Neural cell (in vitro differentiated cells): ENCODE measurements around the gene HEATR9. TPM values are rescaled to one million over a fixed set of nuclear protein-coding genes. Genes with fewer than 3 reads are reported as not detected.

Source experiments
- H2AFZ ChIP-seq: fragments of 200-600, 300-800 bp; sonication (generic), shearing (Covaris generic); 2 replicates; pipeline ENCODE4 v1.6.0; 2014; ENCODE audit warnings: low read depth, mild to moderate bottlenecking, antibody characterized with exemption, low read length, moderate library complexity
- H3F3A ChIP-seq: fragments of 200-600 bp; shearing (Covaris generic); 2 replicates; pipeline ENCODE4 v1.6.1; 2016; ENCODE audit warnings: mild to moderate bottlenecking, moderate library complexity, mixed read lengths, antibody characterized with exemption, low read length; ENCODE audit not compliant: insufficient read depth, poor library complexity, severe bottlenecking
- H3K27ac ChIP-seq: fragments of 200-600, 300-800 bp; sonication (generic), shearing (Covaris generic); 2 replicates; pipeline ENCODE4 v1.5.1; 2014; ENCODE audit warnings: mild to moderate bottlenecking, low read length, moderate library complexity
- H3K27me3 ChIP-seq: fragments of 300-800, 200-600 bp; sonication (generic), shearing (Covaris generic); 2 replicates; pipeline ENCODE4 v1.6.0; 2014; ENCODE audit warnings: mild to moderate bottlenecking, low read depth, low read length, moderate library complexity; ENCODE audit not compliant: insufficient read depth
- H3K36me3 ChIP-seq: fragments of 300-800, 200-600 bp; sonication (generic), shearing (Covaris generic); 2 replicates; pipeline ENCODE4 v1.5.1; 2014; ENCODE audit warnings: mild to moderate bottlenecking, antibody characterized with exemption, low read length, moderate library complexity; ENCODE audit not compliant: insufficient read depth
- H3K4me2 ChIP-seq: fragments of 300-800, 200-600 bp; sonication (generic), shearing (Covaris generic); 2 replicates; pipeline ENCODE4 v1.6.0; 2014; ENCODE audit warnings: mild to moderate bottlenecking, low read length
- H3K4me3 ChIP-seq: fragments of 300-800, 200-600 bp; sonication (generic), shearing (Covaris generic); 2 replicates; pipeline ENCODE4 v1.5.1; 2014; ENCODE audit warnings: mild to moderate bottlenecking, low read length, moderate library complexity
- H3K79me2 ChIP-seq: fragments of 200-600 bp; shearing (Covaris generic); replicated peaks from 2 replicates; pipeline ENCODE4 v1.6.0; 2014; ENCODE audit warnings: mild to moderate bottlenecking, low read length, moderate library complexity; ENCODE audit not compliant: insufficient read depth
- H3K9ac ChIP-seq: fragments of 300-800, 200-600 bp; sonication (generic), shearing (Covaris generic); 2 replicates; pipeline ENCODE4 v1.6.1; 2016; ENCODE audit warnings: mild to moderate bottlenecking, low read length, mixed read lengths
- H3K9me2 ChIP-seq: fragments of 200-600 bp; shearing (Covaris generic); 2 replicates; pipeline ENCODE4 v1.6.1; 2016; ENCODE audit warnings: mild to moderate bottlenecking, low read length, mixed read lengths; ENCODE audit not compliant: insufficient read depth
- H3K9me3 ChIP-seq: fragments of 200-600, 300-800 bp; sonication (generic), shearing (Covaris generic); 2 replicates; pipeline ENCODE4 v1.6.1; 2016; ENCODE audit warnings: mild to moderate bottlenecking, mixed run types, low read length, moderate library complexity, mixed read lengths
- H4K20me1 ChIP-seq: fragments of 200-600 bp; shearing (Covaris generic); 2 replicates; pipeline ENCODE4 v1.6.1; 2016; ENCODE audit warnings: mild to moderate bottlenecking, mixed run types; ENCODE audit not compliant: insufficient read depth
- CTCF ChIP-seq: fragments of 450-650 bp; IDR thresholded peaks from 2 replicates; pipeline ENCODE4 v1.5.1; 2014; ENCODE audit warnings: antibody characterized with exemption, mild to moderate bottlenecking, moderate library complexity; ENCODE audit not compliant: poor library complexity, severe bottlenecking
- EP300 ChIP-seq: fragments of 450-650 bp; conservative IDR thresholded peaks from 2 replicates; pipeline ENCODE4 v1.6.1; 2014; ENCODE audit warnings: antibody characterized with exemption, mild to moderate bottlenecking, moderate library complexity; ENCODE audit not compliant: poor library complexity, severe bottlenecking
- EZH2 ChIP-seq: fragments of 200-600, 300-800 bp; shearing (Covaris generic), sonication (generic); IDR thresholded peaks from 2 replicates; pipeline ENCODE4 v1.6.1; 2014; ENCODE audit warnings: antibody characterized with exemption, low read length, borderline replicate concordance, mild to moderate bottlenecking; ENCODE audit not compliant: insufficient read depth, poor library complexity, severe bottlenecking
- MXI1 ChIP-seq: fragments of 450-650 bp; conservative IDR thresholded peaks from 2 replicates; pipeline ENCODE4 v1.6.1; 2014; ENCODE audit warnings: antibody characterized with exemption, mild to moderate bottlenecking; ENCODE audit not compliant: poor library complexity, severe bottlenecking
- POLR2AphosphoS5 ChIP-seq: IDR thresholded peaks from 2 replicates; pipeline ENCODE4 v1.6.1; 2012
- RAD21 ChIP-seq: fragments of 450-650 bp; conservative IDR thresholded peaks from 2 replicates; pipeline ENCODE4 v1.6.1; 2014; ENCODE audit warnings: antibody characterized with exemption, mild to moderate bottlenecking, moderate library complexity
- REST ChIP-seq: IDR thresholded peaks from 2 replicates; pipeline ENCODE4 v1.6.1; 2012; ENCODE audit warnings: borderline replicate concordance
- SMC3 ChIP-seq: fragments of 450-650 bp; conservative IDR thresholded peaks from 2 replicates; pipeline ENCODE4 v1.6.1; 2014; ENCODE audit warnings: antibody characterized with exemption, mild to moderate bottlenecking, moderate library complexity; ENCODE audit not compliant: poor library complexity
- TAF1 ChIP-seq: IDR thresholded peaks from 2 replicates; pipeline ENCODE4 v1.6.1; 2012; ENCODE audit warnings: low read depth
- polyA plus RNA-seq: library from polyadenylated mRNA; depleted of rRNA; stranded (reverse); fragments of >200 nt; gene quantifications from 2 replicates; pipeline ENCODE4 v1.2.3, GENCODE V29; 2014

The HEATR9 gene
- polyA plus RNA-seq, 1 donor from 2014 or later, result not detected

- Histone ChIP-seq H3K9ac (no peak overlapping the region), H3K4me3 (no peak overlapping the region), H3K27me3 (no peaks in the 10 kb centered on the region), H2AFZ (no peak overlapping the region), H4K20me1 (no peaks in the 10 kb centered on the region), H3K4me2 (no peak overlapping the region), H3K36me3 (no peaks in the 10 kb centered on the region), H3K79me2 (no peaks in the 10 kb centered on the region), H3K27ac (no peak overlapping the region), H3K9me2 (no peaks in the 10 kb centered on the region), H3K9me3 (no peaks in the 10 kb centered on the region), H3F3A (no peaks in the 10 kb centered on the region)
- TF ChIP-seq EZH2, result no peak
- no peak for TF ChIP-seq REST
- no peak for TF ChIP-seq RAD21
- no peak for TF ChIP-seq POLR2AphosphoS5
- TF ChIP-seq SMC3, result no peak
- no peak for TF ChIP-seq CTCF
- TF ChIP-seq MXI1, result no peak
- TF ChIP-seq TAF1, result no peak
- no peak for TF ChIP-seq EP300
These were observed 34.8 kb upstream of the HEATR9 start for GRCh38 chr17:35903451-35903850.

- no peak overlapping the region for H3K4me2 ChIP-seq
- H3K79me2 ChIP-seq, result no peaks in the 10 kb centered on the region
- H4K20me1 ChIP-seq, result no peaks in the 10 kb centered on the region
- H3K27ac ChIP-seq, result no peak overlapping the region
- TF ChIP-seq CTCF (no peak), TAF1 (no peak), SMC3 (no peak), POLR2AphosphoS5 (no peak), RAD21 (no peak), REST (no peak), MXI1 (no peak), EZH2 (no peak), EP300 (no peak)
- H3K27me3 ChIP-seq, result no peaks in the 10 kb centered on the region
- H3K4me3 ChIP-seq, result no peak overlapping the region
- no peaks in the 10 kb centered on the region for H3F3A ChIP-seq
- no peaks in the 10 kb centered on the region for H3K9me3 ChIP-seq
- H2AFZ ChIP-seq, result no peak overlapping the region
- H3K36me3 ChIP-seq, result no peaks in the 10 kb centered on the region
- no peak overlapping the region for H3K9ac ChIP-seq
- H3K9me2 ChIP-seq, result no peaks in the 10 kb centered on the region
These were observed 33.0 kb upstream of the HEATR9 start for GRCh38 chr17:35901631-35902175.
